ENCODE data around the gene BHLHE23. TPM values are rescaled to one million over a fixed set of nuclear protein-coding genes. Genes with fewer than 3 reads are reported as not detected.

Gene BHLHE23
- total RNA-seq, 3 donors from 2014 or later (not counting 1 experiment from before 2014, with no cell fraction given), result not detected

- no peak for TF ChIP-seq CTCF (IDR thresholded peaks at IDR 0.05)
- ATAC-seq (no peak), DNase-seq (no peak)
- Histone ChIP-seq H3K9me3 (ENCODE audit: control insufficient read depth, insufficient read depth, low read length) (no peaks in the 10 kb centered on the region), H3K36me3 (ENCODE audit: control insufficient read depth, insufficient read depth, low read length) (no peaks in the 10 kb centered on the region), H3K4me1 (ENCODE audit: control insufficient read depth, insufficient read depth, low read length) (peaks cover 30% of the 10 kb centered on the region), H3K27ac (ENCODE audit: low read length) (no peak overlapping the region), H3K4me3 (ENCODE audit: low read length) (no peak overlapping the region), H3K27me3 (ENCODE audit: control insufficient read depth, insufficient read depth, low read length) (peaks cover 34% of the 10 kb centered on the region)
- Mint-ChIP-seq H3K27me3 (ENCODE audit: low read depth in 2 of 2) (peaks cover 50 to 54% of the 10 kb centered on the region in 2 donors), H3K9me3 (no peaks in the 10 kb centered on the region), H3K36me3 (no peaks in the 10 kb centered on the region), H3K4me3 (no peak overlapping the region), H3K27ac (no peak overlapping the region), H3K4me1 (peaks cover 10 to 12% of the 10 kb centered on the region in 2 donors)
- intact Hi-C loops (cut with micrococcal nuclease), result no loop called here
- WGBS (ENCODE audit: insufficient coverage), result 89% methylated on average over 11 of the region's 11 CpGs
These were observed 4.3 kb downstream of the BHLHE23 start for GRCh38 chr20:63002511-63002910.

- peaks cover 27% of the 10 kb centered on the region for H3K27me3 ChIP-seq (ENCODE audit: control insufficient read depth, insufficient read depth, low read length)
- no peaks in the 10 kb centered on the region for H3K9me3 ChIP-seq (ENCODE audit: control insufficient read depth, insufficient read depth, low read length)
- no peaks in the 10 kb centered on the region for H3K36me3 Mint-ChIP-seq
- H3K4me3 ChIP-seq (ENCODE audit: low read length), result no peak overlapping the region
- intact Hi-C loops (cut with micrococcal nuclease), result no loop called here
- H3K36me3 ChIP-seq (ENCODE audit: control insufficient read depth, insufficient read depth, low read length), result no peaks in the 10 kb centered on the region
- peaks cover 50 to 54% of the 10 kb centered on the region in 2 donors for H3K27me3 Mint-ChIP-seq (ENCODE audit: low read depth in 2 of 2)
- no peak for ATAC-seq
- peaks cover 10 to 12% of the 10 kb centered on the region in 2 donors for H3K4me1 Mint-ChIP-seq
- H3K9me3 Mint-ChIP-seq, result no peaks in the 10 kb centered on the region
- H3K4me3 Mint-ChIP-seq, result no peak overlapping the region
- H3K4me1 ChIP-seq (ENCODE audit: control insufficient read depth, insufficient read depth, low read length), result peaks cover 22% of the 10 kb centered on the region
- TF ChIP-seq CTCF (IDR thresholded peaks at IDR 0.05), result no peak
- DNase-seq, result no peak
- WGBS (ENCODE audit: insufficient coverage), result 86% methylated on average over 11 of the region's 11 CpGs
- H3K27ac Mint-ChIP-seq, result no peak overlapping the region
- H3K27ac ChIP-seq (ENCODE audit: low read length), result no peak overlapping the region
These were observed 5.8 kb downstream of the BHLHE23 start for GRCh38 chr20:63000958-63001357.

GRCh38 chr20:63000036-63000435 lies 6.7 kb downstream of the BHLHE23 start:
- H3K4me3 ChIP-seq (ENCODE audit: low read length), result no peak overlapping the region
- no peak overlapping the region for H3K4me3 Mint-ChIP-seq
- H3K36me3 Mint-ChIP-seq, result no peaks in the 10 kb centered on the region
- peak overlapping the region in 1 of 2 donors; percentile 69 for H3K27ac Mint-ChIP-seq
- no peak for TF ChIP-seq CTCF (IDR thresholded peaks at IDR 0.05)
- no peaks in the 10 kb centered on the region for H3K36me3 ChIP-seq (ENCODE audit: control insufficient read depth, insufficient read depth, low read length)
- peaks cover 50 to 54% of the 10 kb centered on the region in 2 donors for H3K27me3 Mint-ChIP-seq (ENCODE audit: low read depth in 2 of 2)
- peaks cover 18% of the 10 kb centered on the region for H3K27me3 ChIP-seq (ENCODE audit: control insufficient read depth, insufficient read depth, low read length)
- no peaks in the 10 kb centered on the region for H3K9me3 ChIP-seq (ENCODE audit: control insufficient read depth, insufficient read depth, low read length)
- 91% methylated on average over 14 of the region's 14 CpGs for WGBS (ENCODE audit: insufficient coverage)
- intact Hi-C loops (cut with micrococcal nuclease), result no loop called here
- peaks cover 6 to 12% of the 10 kb centered on the region in 2 donors for H3K4me1 Mint-ChIP-seq
- no peak overlapping the region for H3K27ac ChIP-seq (ENCODE audit: low read length)
- H3K9me3 Mint-ChIP-seq, result no peaks in the 10 kb centered on the region
- no peak for DNase-seq
- H3K4me1 ChIP-seq (ENCODE audit: control insufficient read depth, insufficient read depth, low read length), result peaks cover 16% of the 10 kb centered on the region
- ATAC-seq, result no peak

GRCh38 chr20:62999580-62999979 lies 7.2 kb downstream of the BHLHE23 start:
- H3K27ac ChIP-seq (ENCODE audit: low read length), result no peak overlapping the region
- no peaks in the 10 kb centered on the region for H3K9me3 ChIP-seq (ENCODE audit: control insufficient read depth, insufficient read depth, low read length)
- Mint-ChIP-seq H3K4me3 (no peak overlapping the region), H3K27me3 (ENCODE audit: low read depth in 2 of 2) (peaks cover 49 to 53% of the 10 kb centered on the region in 2 donors), H3K27ac (peak overlapping the region in 1 of 2 donors; percentile 69), H3K36me3 (no peaks in the 10 kb centered on the region), H3K4me1 (peaks cover 6 to 12% of the 10 kb centered on the region in 2 donors), H3K9me3 (no peaks in the 10 kb centered on the region)
- DNase-seq (no peak), ATAC-seq (peak in 2 of 3 donors; percentile 50 to 68)
- H3K4me3 ChIP-seq (ENCODE audit: low read length), result no peak overlapping the region
- WGBS (ENCODE audit: insufficient coverage), result 28% methylated on average over 16 of the region's 16 CpGs
- no peaks in the 10 kb centered on the region for H3K36me3 ChIP-seq (ENCODE audit: control insufficient read depth, insufficient read depth, low read length)
- peaks cover 12% of the 10 kb centered on the region for H3K4me1 ChIP-seq (ENCODE audit: control insufficient read depth, insufficient read depth, low read length)
- H3K27me3 ChIP-seq (ENCODE audit: control insufficient read depth, insufficient read depth, low read length), result peaks cover 16% of the 10 kb centered on the region
- intact Hi-C loops (cut with micrococcal nuclease), result no loop called here
- no peak for TF ChIP-seq CTCF (IDR thresholded peaks at IDR 0.05)

Data from natural killer cell (primary cell).